Suprapubic skin (tissue), 4 donors: ENCODE data around the gene SEPTIN10. TPM values are rescaled to one million over a fixed set of nuclear protein-coding genes. Genes with fewer than 3 reads are reported as not detected.

Experiments
- DNase-seq, 2 donors: peaks; one replicate each; pipeline ENCODE4 v3.0.0-alpha.2; 2019; ENCODE audit warnings: low spot score in 2 of 2
- H3K27ac ChIP-seq: fragments of 200-600 bp; sonication (generic); one replicate; pipeline ENCODE4 v1.5.1; 2019
- H3K27me3 ChIP-seq: fragments of 200-600 bp; sonication (generic); one replicate; pipeline ENCODE4 v1.5.1; 2019
- H3K36me3 ChIP-seq: fragments of 200-600 bp; sonication (generic); one replicate; pipeline ENCODE4 v1.5.1; 2019
- H3K4me1 ChIP-seq: fragments of 200-600 bp; sonication (generic); one replicate; pipeline ENCODE4 v1.5.1; 2019
- H3K4me3 ChIP-seq: fragments of 200-600 bp; sonication (generic); one replicate; pipeline ENCODE4 v1.5.1; 2019; ENCODE audit warnings: mild to moderate bottlenecking
- H3K9me3 ChIP-seq: fragments of 200-600 bp; sonication (generic); one replicate; pipeline ENCODE4 v1.5.1; 2019
- CTCF ChIP-seq, 2 donors: fragments of 200-600 bp in 1 of 2; fragments of 450-650 bp in 1 of 2; sonication (generic) in 1 of 2; IDR thresholded peaks; one replicate each; pipeline ENCODE4 v1.5.1; 2016 to 2019; ENCODE audit warnings: antibody characterized with exemption in 2 of 2, mild to moderate bottlenecking in 1 of 2, moderate library complexity in 1 of 2
- EP300 ChIP-seq: sonication (generic); formaldehyde crosslinking; IDR thresholded peaks from one replicate; pipeline ENCODE4 v1.6.1; 2017; ENCODE audit warnings: antibody characterized with exemption
- POLR2A ChIP-seq, 2 donors: fragments of 450-650 bp; IDR thresholded peaks; one replicate each; pipeline ENCODE4 v1.6.1; 2017; ENCODE audit warnings: antibody characterized with exemption in 2 of 2, mild to moderate bottlenecking in 2 of 2, moderate library complexity in 2 of 2
- POLR2AphosphoS5 ChIP-seq, 3 donors: sonication (generic); formaldehyde crosslinking; IDR thresholded peaks; one replicate each; pipeline ENCODE4 v1.6.1; 2017; ENCODE audit warnings: antibody characterized with exemption in 3 of 3
- WGBS: methylation state at CpG from one replicate; pipeline ENCODE4 v1.1.5; 2018; 5-methylcytosine and 5-hydroxymethylcytosine counted together
- total RNA-seq, 4 donors: library from RNA; depleted of rRNA; stranded (reverse); fragments of >200 nt; gene quantifications; one replicate each; pipeline ENCODE4 v1.1.0, GENCODE V29; 2016

The SEPTIN10 gene
- 100 to 1,000 TPM in 3 of 4 donors, 10 to 100 TPM in 1; 92.7 to 152 (median 110) TPM for total RNA-seq

DNA sequence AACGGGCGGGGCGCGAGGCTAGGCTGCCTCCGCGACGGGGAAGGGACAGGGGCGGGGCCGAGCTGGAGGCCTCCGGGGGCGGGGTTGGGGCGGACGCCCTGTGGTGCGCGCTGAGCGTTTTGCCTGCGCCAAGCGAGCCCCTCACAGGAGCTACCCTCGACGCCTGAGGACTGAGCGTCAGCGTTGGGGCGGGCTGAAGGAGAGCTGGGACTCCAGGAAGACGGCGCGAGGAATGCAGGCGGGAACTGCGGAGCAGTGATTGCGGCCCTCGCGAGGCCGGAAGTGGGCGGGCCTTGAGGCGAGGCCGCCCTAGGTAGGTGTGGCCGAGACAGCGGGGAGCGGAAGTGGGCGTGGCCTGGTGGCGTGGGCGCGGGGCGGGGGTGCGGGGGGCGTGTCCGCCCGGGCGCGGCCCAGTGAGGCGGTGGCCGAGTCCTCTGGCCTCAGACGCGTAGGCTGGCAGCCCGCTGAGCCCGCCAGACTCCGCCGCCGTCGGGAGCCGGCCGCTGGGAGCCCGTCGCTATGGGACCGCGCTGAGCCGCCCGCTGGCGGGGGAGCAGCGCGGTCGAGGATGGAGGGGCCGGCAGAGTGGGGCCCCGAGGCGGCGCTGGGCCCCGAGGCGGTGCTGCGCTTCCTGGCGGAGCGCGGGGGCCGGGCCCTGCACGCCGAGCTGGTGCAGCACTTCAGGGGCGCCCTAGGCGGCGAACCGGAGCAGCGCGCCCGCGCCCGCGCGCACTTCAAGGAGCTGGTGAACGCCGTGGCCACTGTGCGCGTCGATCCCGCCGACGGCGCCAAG lies at the start of gene SEPTIN10, which contains the start of gene SOWAHC:
SEPTIN10 (minus strand) TSS at position 45 of the 793 bp plus-strand sequence. CDS start 139 bp downstream, outside the sequence.
SOWAHC (plus strand) TSS at position 443 of the 793 bp plus-strand sequence; CDS start at position 569, 126 bp downstream.
- TF ChIP-seq POLR2AphosphoS5 (IDR thresholded peaks at IDR 0.05): peak; percentile 61 to 91 (median 75)
- no peak for TF ChIP-seq CTCF (IDR thresholded peaks at IDR 0.05)
- peak; percentile 15 for TF ChIP-seq EP300
- TF ChIP-seq POLR2A (IDR thresholded peaks at IDR 0.05): peak; percentile 57 to 74
- Histone ChIP-seq H3K36me3 (no peaks in the 10 kb centered on the region), H3K27me3 (no peaks in the 10 kb centered on the region), H3K4me3 (peak within 1 kb of the TSS; percentile 84), H3K27ac (peak within 1 kb of the TSS; percentile 99), H3K4me1 (peaks cover 66% of the 10 kb centered on the region), H3K9me3 (no peaks in the 10 kb centered on the region)
- DNase-seq: peak; percentile 96 to 97
- 0% methylated on average over 2 of the region's 104 CpGs for WGBS

- no peaks in the 10 kb centered on the region for H3K27me3 ChIP-seq
- no peaks in the 10 kb centered on the region for H3K9me3 ChIP-seq
- no peaks in the 10 kb centered on the region for H3K36me3 ChIP-seq
- peak in 1 of 2 donors; percentile 4 for DNase-seq
- peaks cover 30% of the 10 kb centered on the region for H3K4me1 ChIP-seq
- H3K4me3 ChIP-seq: no peak overlapping the region
- TF ChIP-seq CTCF (IDR thresholded peaks at IDR 0.05) (no peak), POLR2A (IDR thresholded peaks at IDR 0.05) (no peak), EP300 (no peak), POLR2AphosphoS5 (IDR thresholded peaks at IDR 0.05) (no peak)
- no peak overlapping the region for H3K27ac ChIP-seq
Measured at GRCh38 chr2:109662889-109663288, 49.1 kb upstream of the SEPTIN10 start.

- Histone ChIP-seq H3K9me3 (no peaks in the 10 kb centered on the region), H3K4me3 (no peak overlapping the region), H3K27me3 (no peaks in the 10 kb centered on the region), H3K36me3 (no peaks in the 10 kb centered on the region), H3K4me1 (peaks cover 30% of the 10 kb centered on the region), H3K27ac (no peak overlapping the region)
- DNase-seq: peak in 1 of 2 donors; percentile 26
- TF ChIP-seq POLR2A (IDR thresholded peaks at IDR 0.05): no peak
- no peak for TF ChIP-seq EP300
- TF ChIP-seq POLR2AphosphoS5 (IDR thresholded peaks at IDR 0.05): no peak
- no peak for TF ChIP-seq CTCF (IDR thresholded peaks at IDR 0.05)
- WGBS: 33% methylated on average over 3 of the region's 3 CpGs
Measured at GRCh38 chr2:109660046-109660860, 46.5 kb upstream of the SEPTIN10 start.

GRCh38 chr2:109659396-109660045 lies 45.8 kb upstream of the SEPTIN10 start:
- Histone ChIP-seq H3K27me3 (no peaks in the 10 kb centered on the region), H3K36me3 (no peaks in the 10 kb centered on the region), H3K4me3 (no peak overlapping the region), H3K27ac (no peak overlapping the region), H3K4me1 (peaks cover 30% of the 10 kb centered on the region), H3K9me3 (no peaks in the 10 kb centered on the region)
- peak in 1 of 2 donors; percentile 46 for DNase-seq
- WGBS: 77% methylated on average over 8 of the region's 9 CpGs
- TF ChIP-seq POLR2A (IDR thresholded peaks at IDR 0.05): no peak
- TF ChIP-seq CTCF (IDR thresholded peaks at IDR 0.05): no peak
- TF ChIP-seq POLR2AphosphoS5 (IDR thresholded peaks at IDR 0.05): no peak
- TF ChIP-seq EP300: no peak
